ENCODE measurements around the gene B4GALT5. TPM values are rescaled to one million over a fixed set of nuclear protein-coding genes. Genes with fewer than 3 reads are reported as not detected.

Gene B4GALT5
- total RNA-seq, 4 donors from 2014 or later = 13.5 to 59.0 (median 25.0) TPM

GRCh38 chr20:49583669-49584417 lies 129.8 kb downstream of the B4GALT5 start:
- intact Hi-C loops (cut with DNase I; ENCODE audit: low total_unique reads) = no loop called here
- Histone ChIP-seq H3K27me3 (no peaks in the 10 kb centered on the region), H3K4me1 (peaks cover 21 to 40% of the 10 kb centered on the region in 2 donors), H3K36me3 (no peaks in the 10 kb centered on the region), H3K9me3 (no peaks in the 10 kb centered on the region), H3K27ac (peak overlapping the region; percentile 95 to 98), H3K4me3 (no peak overlapping the region)
- TF ChIP-seq POLR2A (IDR thresholded peaks at IDR 0.05) = peak in 1 of 2 donors; percentile 25
- peak in 1 of 4 experiments; percentile 2 for TF ChIP-seq CTCF (IDR thresholded peaks at IDR 0.05)
- peak; percentile 91 to 93 for DNase-seq

DNA sequence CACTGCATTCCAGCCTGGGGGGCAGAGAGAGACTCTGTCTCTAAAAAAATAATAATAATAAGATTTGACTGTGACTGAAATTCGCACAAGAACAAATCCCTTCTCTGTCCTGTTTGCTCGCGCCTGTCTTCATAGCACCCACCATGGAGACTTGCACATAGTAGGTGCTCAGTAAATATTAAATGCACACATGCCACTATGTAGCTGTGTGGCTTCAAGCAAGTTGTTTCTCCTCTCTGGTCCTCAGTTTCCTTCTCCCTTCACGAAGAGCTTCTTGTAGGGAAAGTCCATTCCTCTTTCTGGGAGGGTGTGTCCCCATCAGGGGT lies 130.4 kb downstream of the B4GALT5 start:
- peaks cover 20 to 36% of the 10 kb centered on the region in 2 donors for H3K4me1 ChIP-seq
- no peaks in the 10 kb centered on the region for H3K27me3 ChIP-seq

More for the DNA sequence above, 130.4 kb downstream of the B4GALT5 start:
- Histone ChIP-seq H3K36me3 (no peaks in the 10 kb centered on the region), H3K9me3 (no peaks in the 10 kb centered on the region), H3K4me3 (no peak overlapping the region), H3K27ac (peak overlapping the region; percentile 95 to 98)
- intact Hi-C loops (cut with DNase I; ENCODE audit: low total_unique reads) = no loop called here
- TF ChIP-seq POLR2A (IDR thresholded peaks at IDR 0.05) = no peak
- no peak for TF ChIP-seq CTCF (IDR thresholded peaks at IDR 0.05)
- DNase-seq = no peak

Small RNA genes within 50 kb of the gene (small RNA-seq; reads per million reads assigned to genes)
- not detected for gene RN7SL197P
- gene SNRPFP1 = not detected

Other genes starting within 250 kb of the B4GALT5 start
- 10 to 100 TPM in 2 of 4 donors, 1 to 10 TPM in 1, under 1 TPM in 1; 0.29 to 32.5 (median 7.0) TPM for gene KCNB1, start 231.2 kb downstream of the B4GALT5 start, total RNA-seq
- gene PTGIS, start 145.7 kb downstream of the B4GALT5 start, total RNA-seq = 100 to 1,000 TPM in 3 of 4 donors, 10 to 100 TPM in 1; 64.7 to 460 (median 140) TPM
- 10 to 100 TPM in 1 of 4 donors, 1 to 10 TPM in 3; 1.3 to 12.8 (median 4.3) TPM for gene SLC9A8, start 99.0 kb upstream of the B4GALT5 start, total RNA-seq
- 1 to 10 TPM; 2.4 to 9.2 (median 3.5) TPM for gene SPATA2, start 201.7 kb upstream of the B4GALT5 start, total RNA-seq
- 100 to 1,000 TPM in 2 of 4 donors, 10 to 100 TPM in 2; 37.6 to 118 (median 88.0) TPM for gene RNF114, start 222.5 kb upstream of the B4GALT5 start, total RNA-seq